HG03354 (cell line): ENCODE results near the gene RAPSN.

Source experiments
- ATAC-seq: cut with Tn5 transposase; IDR thresholded peaks from one replicate; pipeline ENCODE4 v1.9.1; 2021; ENCODE audit warnings: mild to moderate bottlenecking; ENCODE audit not compliant: unreplicated experiment, poor library complexity, severe bottlenecking

RAPSN gene

GRCh38 chr11:47411884-47412746 lies 36.8 kb downstream of the RAPSN start:
- no peak for ATAC-seq

DNA sequence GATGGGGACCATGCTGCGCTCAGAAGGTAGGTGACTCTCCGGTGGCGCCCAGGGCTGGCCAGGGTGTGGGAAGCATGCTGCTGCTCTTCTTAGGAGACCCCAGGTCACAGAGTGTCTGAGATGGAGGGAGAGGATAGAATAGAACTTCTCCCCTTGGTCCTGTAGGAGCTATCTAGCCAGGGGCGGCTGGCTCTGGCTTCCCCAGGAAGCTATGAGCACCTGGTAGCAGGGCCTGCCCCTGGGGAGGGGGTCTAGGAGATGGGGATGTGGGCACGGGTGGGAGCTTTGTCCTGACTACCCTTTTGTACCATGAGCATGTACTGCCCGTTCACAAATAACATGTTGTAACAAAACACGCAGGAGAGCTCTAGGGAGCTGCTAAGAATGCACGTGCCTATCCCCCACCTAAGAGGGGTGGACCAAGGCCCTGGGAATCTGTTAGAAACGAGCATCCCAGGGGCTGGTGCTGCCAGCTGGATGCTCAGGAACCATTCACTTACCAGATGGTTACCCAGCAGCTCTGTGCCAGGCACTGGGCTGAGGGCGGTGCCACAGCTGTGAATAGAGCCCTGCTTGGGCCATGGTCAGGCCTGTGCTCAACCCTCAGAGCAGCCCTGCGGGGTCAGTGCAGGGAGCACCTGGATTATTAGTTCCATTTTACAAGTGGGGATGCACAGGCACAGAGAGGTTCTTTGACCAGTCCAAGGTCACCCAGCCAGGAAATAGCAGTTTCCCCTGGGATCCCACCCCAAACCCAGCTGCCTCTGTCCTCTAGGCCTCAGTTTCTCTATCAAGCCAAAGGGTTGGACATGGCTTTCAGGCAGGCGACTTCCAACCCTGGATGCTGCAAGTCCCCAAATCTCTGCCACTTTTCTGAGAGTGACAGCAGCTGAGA lies 38.3 kb downstream of the RAPSN start:
- no peak for ATAC-seq

GRCh38 chr11:47409440-47410369 lies 39.2 kb downstream of the RAPSN start:
- ATAC-seq = no peak

DNA sequence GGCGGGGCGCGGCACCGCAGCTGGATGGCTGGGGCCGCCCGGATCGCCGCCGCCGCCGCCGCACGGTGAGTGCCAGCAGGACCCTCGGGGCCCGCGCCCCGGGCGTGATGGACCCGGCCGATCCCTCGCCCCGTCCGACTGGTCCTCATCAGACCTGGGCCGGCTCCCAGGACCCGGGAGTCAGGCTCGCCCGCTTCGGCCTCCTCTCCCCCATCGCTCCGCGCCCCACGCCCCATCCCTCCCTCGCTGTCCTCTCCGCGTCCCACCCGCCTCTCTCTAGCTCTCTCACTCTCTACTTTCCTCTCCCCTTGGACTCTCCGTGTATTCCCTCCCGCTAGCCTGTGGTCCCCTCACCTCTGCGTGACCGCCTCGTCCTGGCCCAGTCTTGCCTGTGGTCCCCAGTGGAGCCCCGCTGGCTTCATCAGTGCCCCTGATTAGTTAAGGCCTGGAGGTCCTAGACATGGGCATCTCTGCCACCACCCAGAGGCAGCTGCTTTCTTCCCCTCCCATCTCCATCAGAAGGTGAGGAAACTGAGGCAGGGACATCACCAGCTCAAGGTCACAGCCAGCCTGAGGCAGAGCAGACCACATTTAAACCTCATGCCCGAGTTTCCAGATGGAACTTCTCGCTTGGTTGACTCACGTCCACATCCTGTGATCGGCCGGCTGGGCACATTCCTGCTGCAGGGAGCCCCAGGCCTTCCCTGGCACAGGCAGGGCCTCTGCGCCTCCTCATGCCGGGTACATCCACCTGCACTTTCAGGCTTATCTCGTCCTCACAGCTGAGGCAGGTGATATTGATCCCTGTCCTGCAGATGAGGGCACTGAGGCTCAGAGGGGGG lies 40.1 kb downstream of the RAPSN start:
- ATAC-seq = no peak

GRCh38 chr11:47407746-47408590 lies 41.0 kb downstream of the RAPSN start, which contains the start of gene SLC39A13:
Gene SLC39A13, plus strand, starts transcription at chr11:47408590. Its CDS starts 1,505 bp downstream, at chr11:47410095.
- peak; percentile 88 for ATAC-seq

- ATAC-seq = no peak
Observed at GRCh38 chr11:47406896-47407745, 41.8 kb downstream of the RAPSN start.

DNA sequence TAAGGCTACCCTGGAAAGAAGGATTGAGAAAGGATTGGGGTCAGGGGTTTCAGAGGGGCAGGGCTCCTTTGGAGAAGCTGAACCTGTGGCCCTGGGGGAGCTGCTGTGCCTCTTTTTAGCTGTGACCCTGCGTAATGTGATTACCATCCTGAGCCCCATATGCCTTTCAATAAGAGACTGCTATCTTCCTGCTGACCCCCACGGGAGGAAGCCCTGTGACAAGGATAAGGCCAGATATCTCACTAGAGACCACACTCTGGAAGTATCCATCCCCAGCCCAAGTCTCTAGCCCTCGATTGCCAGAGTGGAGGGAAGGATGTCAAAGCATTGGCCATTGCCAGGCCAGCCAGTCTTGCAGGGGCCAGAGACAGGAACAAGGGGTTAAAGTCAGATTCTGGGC lies 45.4 kb downstream of the RAPSN start:
- no peak for ATAC-seq

GRCh38 chr11:47403135-47403534 lies 45.8 kb downstream of the RAPSN start:
- ATAC-seq = no peak

DNA sequence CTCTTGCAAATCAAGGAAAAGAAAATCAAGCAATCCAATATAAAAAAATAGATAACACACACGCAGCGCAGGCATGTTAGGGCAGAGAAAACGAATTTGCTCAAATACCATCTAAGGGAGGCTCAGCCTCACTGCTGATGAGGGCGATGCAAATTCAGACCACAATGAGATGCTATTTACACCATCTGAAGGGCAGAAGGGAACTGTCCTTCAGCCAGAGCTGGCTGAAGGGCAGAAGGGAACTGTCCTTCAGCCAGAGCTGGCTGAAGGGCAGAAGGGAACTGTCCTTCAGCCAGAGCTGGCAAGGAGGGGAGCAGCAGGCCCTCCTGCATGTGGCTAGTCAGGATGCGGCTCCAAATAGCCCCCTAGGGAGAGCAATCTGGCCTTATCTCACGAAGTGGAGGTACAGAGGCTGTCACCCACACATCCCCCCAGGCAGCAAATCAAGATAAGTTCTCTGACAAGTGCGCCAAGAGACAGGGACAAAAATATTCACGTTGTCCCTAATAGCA lies 48.1 kb downstream of the RAPSN start:
- ATAC-seq = peak; percentile 79

- peak; percentile 66 for ATAC-seq
Observed at GRCh38 chr11:47399860-47400767, 48.8 kb downstream of the RAPSN start.

- no peak for ATAC-seq
Observed at GRCh38 chr11:47398551-47398950, 50.4 kb downstream of the RAPSN start.

GRCh38 chr11:47398011-47398410 lies 50.9 kb downstream of the RAPSN start:
- no peak for ATAC-seq

GRCh38 chr11:47396049-47396320 lies 53.0 kb downstream of the RAPSN start:
- ATAC-seq = no peak

DNA sequence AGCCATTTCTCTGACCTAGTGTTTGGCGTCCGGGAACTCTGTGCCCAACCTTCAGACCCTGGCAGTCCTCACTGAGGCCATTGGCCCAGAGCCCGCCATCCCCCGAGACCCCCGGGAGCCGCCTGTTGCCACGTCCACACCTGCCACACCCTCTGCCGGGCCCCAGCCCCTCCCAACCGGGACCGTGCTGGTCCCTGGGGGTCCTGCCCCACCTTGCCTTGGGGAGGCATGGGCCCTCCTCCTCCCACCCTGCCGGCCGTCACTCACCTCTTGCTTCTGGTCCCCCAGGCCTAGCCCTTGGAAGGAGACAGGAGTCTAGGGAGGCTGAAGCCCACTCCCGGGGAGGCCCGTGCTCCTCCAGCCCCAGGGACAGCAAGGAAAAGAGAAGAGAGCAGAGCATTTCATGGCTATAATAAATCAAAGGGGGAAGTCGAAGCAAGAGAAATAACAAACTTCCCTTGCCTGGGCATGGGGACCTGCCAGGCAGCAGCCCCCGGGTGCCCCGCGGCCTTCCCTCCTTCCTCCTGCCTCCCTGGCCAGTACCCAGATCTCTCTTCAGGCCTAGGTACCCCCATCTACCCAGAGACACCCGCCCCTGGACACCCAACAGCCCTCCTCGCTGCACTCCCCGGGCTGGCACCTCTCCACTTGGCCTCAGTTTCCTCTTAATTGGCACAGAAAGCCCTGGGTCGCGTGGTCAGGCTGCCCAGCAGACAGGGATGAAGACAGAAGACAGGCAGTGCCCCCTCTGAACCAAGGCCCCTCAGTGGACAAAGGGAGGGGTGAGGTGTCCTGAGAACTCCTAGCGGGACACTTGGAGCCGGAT lies 53.5 kb downstream of the RAPSN start:
- no peak for ATAC-seq
